GM12865 (cell line): ENCODE measurements around the gene ANGEL1.

ENCODE experiments used
- DNase-seq: peaks from one replicate; pipeline ENCODE4 v3.0.0; 2010; ENCODE audit warnings: low read depth
- H3K4me3 ChIP-seq: 2 replicates; pipeline ENCODE4 v1.5.1; 2011; ENCODE audit warnings: mild to moderate bottlenecking, low read depth, low read length, control low read depth
- TF ChIP-seq, protein P1 (sequence below): IDR thresholded peaks from 2 replicates; pipeline ENCODE4 v1.5.1; 2011; ENCODE audit warnings: low read length, control low read depth, low read depth, inconsistent platforms; ENCODE audit not compliant: insufficient read depth; ENCODE audit errors: missing control alignments

ANGEL1 gene, protein sequence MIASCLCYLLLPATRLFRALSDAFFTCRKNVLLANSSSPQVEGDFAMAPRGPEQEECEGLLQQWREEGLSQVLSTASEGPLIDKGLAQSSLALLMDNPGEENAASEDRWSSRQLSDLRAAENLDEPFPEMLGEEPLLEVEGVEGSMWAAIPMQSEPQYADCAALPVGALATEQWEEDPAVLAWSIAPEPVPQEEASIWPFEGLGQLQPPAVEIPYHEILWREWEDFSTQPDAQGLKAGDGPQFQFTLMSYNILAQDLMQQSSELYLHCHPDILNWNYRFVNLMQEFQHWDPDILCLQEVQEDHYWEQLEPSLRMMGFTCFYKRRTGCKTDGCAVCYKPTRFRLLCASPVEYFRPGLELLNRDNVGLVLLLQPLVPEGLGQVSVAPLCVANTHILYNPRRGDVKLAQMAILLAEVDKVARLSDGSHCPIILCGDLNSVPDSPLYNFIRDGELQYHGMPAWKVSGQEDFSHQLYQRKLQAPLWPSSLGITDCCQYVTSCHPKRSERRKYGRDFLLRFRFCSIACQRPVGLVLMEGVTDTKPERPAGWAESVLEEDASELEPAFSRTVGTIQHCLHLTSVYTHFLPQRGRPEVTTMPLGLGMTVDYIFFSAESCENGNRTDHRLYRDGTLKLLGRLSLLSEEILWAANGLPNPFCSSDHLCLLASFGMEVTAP

DNA sequence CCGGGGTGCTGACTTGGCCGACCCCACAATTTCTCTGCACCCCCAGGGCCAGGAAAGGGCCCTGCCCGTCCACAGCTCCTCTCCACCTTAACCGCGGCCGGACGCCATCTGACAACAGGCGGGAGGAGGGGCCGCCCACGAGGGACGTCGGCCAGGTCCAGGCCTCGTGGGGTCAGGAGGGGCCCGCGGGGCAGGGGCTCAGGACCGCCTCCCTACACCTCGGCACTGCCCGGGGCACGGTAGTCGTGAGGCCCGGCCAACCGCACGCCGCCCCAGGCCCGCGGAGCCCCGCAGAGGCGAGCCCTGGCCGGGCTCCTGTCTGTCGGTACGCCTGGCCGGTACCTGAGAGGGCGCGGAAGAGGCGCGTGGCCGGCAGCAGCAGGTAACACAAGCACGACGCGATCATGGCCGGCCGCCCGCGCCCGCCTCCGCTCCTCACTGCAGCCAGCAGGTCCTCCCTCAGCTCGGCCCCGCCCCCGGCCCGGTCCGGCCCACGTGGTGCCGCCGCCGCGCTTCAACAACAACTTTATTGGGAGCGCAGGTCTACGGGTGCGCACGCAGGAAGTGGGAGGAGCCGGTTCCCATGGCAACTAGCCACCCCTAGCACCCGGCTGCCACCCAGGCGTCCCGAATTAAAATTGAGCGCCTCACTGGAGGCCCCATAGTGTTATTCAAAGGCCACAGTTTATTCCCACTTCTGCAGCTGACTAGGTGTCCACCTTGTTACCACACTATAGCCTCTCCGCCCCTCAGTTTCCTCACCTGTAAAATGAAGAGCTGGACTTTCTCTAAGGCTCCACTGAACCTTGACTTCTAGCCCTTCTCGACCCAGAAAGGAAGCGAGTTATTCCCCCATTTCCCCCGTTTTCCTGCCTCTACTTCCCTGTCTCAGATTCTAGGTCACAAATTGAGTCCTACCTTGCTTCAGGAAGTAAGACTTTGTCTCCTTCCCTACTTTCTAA lies at the start of gene ANGEL1:
TSS of gene ANGEL1 (minus strand) at position 461 of the 962 bp plus-strand sequence. CDS start at position 406, 55 bp downstream.
- DNase-seq: peak; percentile 99
- TF ChIP-seq, protein P1, sequence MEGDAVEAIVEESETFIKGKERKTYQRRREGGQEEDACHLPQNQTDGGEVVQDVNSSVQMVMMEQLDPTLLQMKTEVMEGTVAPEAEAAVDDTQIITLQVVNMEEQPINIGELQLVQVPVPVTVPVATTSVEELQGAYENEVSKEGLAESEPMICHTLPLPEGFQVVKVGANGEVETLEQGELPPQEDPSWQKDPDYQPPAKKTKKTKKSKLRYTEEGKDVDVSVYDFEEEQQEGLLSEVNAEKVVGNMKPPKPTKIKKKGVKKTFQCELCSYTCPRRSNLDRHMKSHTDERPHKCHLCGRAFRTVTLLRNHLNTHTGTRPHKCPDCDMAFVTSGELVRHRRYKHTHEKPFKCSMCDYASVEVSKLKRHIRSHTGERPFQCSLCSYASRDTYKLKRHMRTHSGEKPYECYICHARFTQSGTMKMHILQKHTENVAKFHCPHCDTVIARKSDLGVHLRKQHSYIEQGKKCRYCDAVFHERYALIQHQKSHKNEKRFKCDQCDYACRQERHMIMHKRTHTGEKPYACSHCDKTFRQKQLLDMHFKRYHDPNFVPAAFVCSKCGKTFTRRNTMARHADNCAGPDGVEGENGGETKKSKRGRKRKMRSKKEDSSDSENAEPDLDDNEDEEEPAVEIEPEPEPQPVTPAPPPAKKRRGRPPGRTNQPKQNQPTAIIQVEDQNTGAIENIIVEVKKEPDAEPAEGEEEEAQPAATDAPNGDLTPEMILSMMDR: no peak
- H3K4me3 ChIP-seq: peak within 1 kb of the TSS; percentile 84

DNA sequence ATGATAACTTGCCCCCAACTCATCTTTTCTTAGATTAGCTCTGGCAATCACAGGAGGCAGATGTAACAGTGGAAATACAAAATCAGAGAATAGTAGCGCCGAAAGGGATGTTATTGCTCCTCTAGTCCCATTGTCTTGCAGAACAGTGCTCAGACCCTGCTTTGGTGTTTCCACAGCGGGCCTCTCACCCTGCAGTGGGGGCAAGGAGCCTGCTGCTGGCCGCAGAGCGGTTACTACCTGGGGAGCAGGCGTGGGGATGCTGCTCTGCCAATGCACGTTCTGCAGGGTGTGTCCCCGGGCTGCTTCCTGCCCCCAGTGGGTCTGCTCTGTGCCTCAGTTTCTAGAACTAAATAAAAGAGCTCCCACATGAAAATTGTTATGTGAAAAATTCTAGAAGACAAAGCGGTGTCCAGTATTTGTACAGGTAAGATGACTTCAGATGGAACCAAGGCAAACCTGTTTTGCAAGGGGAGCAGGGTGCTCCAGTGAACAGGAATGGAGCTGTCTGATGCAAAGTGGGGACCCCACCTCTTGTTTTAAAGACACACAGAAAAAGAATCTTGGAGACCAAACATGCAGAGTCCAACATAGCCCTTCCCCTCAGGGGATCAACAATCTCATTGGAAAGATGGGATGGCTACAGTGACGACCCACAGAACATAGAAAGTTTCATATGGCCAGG lies 49.0 kb upstream of the ANGEL1 start:
- H3K4me3 ChIP-seq: no peak overlapping the region
- TF ChIP-seq, protein P1: no peak
- no peak for DNase-seq

DNA sequence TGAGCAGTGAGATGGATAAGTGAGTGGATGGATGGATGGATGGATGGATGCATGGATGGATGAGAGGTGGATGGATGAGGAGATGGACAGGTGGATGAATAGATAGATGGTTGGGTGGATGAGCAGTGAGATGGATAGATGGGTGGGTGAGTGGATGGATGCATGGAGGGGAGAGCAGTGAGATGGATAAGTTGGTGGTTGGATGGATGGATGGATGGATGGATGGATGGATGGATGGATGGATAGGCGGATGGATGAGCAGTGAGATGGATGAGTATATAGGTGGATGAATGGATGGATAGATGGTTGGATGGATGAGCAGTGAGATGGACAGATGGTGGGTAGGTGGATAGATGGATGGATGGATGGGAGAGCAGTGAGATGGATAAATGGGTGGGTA lies 44.1 kb upstream of the ANGEL1 start:
- TF ChIP-seq, protein P1: no peak
- DNase-seq: no peak
- no peak overlapping the region for H3K4me3 ChIP-seq

DNA sequence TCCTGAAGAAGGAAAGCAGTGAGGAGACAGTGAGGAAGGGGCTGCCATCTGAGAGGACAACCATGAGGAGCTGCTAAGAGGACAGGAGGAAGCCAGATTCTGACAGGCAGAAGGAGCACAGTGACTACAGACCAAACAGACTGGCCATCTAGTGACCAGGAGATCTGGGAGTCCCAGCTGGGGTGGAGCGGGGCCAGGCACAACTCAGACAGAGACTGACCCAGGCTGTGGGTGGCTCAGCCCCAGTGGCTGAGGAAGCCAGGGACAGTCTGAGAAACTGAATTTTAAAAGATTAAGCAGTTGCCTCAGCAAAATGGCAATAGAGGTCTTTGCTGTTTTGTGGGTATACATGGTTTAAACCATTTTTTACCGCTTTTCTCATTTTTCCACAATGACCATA lies 42.4 kb upstream of the ANGEL1 start:
- no peak overlapping the region for H3K4me3 ChIP-seq
- TF ChIP-seq, protein P1: no peak
- no peak for DNase-seq

DNA sequence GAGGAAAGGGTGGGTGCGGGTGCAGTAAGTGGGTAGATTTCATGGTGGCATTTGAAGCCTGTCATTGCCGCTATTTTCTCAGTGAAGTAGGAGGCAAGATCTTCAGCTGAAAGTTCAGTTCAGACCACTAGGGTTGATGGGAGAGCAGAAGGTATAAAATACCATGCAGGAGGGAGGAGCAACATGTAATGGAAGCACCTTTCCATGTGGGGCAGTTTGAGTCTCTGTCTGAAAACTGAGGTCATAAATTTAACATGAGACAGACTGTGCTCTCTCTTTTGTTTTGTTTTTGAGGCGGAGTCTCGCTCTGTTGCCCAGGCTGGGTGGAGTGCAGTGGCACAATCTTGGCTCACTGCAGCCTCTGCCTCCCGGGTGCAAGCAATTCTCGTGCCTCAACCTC lies 36.2 kb upstream of the ANGEL1 start:
- TF ChIP-seq, protein P1: no peak
- no peak for DNase-seq
- H3K4me3 ChIP-seq: no peak overlapping the region
